NCI-H446 treated with DMSO at 0.1 percent for 48 hours (cell line): ENCODE data around the gene FANCI.

Experiments
- DNase-seq: peaks from one replicate; lab custom pipeline; 2025; lab: John Stamatoyannopoulos, UW

The FANCI gene

GRCh38 chr15:89333011-89333860 is 89.5 kb downstream of the FANCI start:
- DNase-seq = no peak

GRCh38 chr15:89333959-89334509 is 90.3 kb downstream of the FANCI start:
- DNase-seq = no peak

DNA sequence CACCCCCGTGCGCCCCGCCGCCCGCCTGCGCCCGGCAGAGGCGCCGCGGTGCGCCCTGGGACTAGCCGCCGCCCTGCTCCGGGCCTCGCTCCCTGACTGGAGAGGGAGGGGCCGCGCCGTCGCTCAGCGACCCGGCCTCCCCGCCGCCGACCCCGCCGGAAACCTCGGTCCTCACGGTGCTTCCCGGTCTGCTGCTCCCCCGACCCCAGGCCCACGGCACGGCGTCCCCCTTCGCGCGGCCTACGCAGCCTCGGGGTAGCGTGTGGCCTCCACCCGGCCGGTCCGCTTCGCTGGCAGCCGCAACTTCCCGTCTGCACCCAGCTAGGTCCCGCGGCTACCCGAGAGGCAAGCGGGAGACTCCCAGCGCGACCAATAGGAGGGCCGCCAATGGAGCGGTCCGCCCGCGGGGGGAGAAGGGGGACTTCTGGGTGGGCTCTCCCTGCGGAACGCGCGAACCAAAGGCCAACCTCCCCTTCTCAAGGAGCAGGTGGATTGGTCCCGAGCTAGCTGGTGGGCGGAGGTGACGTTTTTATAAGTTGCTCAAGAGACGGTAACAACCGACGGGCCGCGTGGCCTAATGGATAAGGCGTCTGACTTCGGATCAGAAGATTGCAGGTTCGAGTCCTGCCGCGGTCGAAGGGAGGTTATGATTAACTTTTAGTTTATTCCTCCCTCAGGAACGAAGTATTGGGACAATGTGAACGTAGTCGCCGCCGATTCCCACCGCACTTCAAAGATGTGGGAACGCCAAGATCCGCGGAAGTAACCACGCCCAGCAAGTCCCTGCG is 90.9 kb downstream of the FANCI start, which contains the start of gene POLG:
Gene POLG, minus strand, starts transcription at position 315 of the 788 bp plus-strand sequence. CDS start 1,070 bp downstream, outside the sequence.
- DNase-seq = peak; percentile 96

GRCh38 chr15:89335298-89336041 is 91.7 kb downstream of the FANCI start:
- DNase-seq = no peak

DNA sequence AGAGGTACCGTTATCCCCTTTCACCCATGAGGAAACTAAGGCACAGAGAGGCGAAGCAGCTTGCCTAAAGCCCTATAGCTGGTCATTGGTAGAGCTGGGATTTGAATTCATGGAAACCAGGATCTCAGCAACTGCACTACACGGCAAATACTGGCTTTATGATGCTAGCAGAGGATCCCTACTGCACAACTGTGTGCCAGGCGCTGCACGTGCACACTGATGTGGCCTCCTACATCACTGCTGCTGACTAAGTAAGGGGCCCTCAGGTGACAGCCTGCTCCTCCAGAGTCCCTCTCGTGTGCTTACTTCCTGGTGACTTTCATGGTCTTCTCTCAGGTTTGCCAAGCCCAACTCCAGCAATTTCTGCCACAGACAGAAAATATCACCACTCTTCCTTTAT is 94.3 kb downstream of the FANCI start:
- no peak for DNase-seq

DNA sequence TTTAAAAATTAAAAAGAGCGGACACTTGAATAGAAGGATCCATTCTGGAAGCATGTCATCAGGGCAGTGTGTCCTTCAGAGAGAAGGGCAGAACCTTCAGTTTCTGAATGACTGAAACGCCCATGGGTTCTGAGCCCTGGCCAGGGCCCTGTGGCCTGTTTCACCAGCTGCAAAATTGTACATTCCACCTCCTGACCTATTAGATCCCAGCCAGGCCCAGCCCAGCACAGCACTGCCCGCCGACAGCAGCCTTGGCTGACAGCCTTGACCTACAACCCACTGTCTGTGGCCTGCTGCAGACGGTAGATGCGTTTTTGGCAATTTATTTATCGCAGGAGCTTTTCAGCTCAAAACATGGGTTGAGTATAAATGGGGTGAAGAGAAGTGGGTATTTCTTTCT is 96.8 kb downstream of the FANCI start:
- no peak for DNase-seq

DNA sequence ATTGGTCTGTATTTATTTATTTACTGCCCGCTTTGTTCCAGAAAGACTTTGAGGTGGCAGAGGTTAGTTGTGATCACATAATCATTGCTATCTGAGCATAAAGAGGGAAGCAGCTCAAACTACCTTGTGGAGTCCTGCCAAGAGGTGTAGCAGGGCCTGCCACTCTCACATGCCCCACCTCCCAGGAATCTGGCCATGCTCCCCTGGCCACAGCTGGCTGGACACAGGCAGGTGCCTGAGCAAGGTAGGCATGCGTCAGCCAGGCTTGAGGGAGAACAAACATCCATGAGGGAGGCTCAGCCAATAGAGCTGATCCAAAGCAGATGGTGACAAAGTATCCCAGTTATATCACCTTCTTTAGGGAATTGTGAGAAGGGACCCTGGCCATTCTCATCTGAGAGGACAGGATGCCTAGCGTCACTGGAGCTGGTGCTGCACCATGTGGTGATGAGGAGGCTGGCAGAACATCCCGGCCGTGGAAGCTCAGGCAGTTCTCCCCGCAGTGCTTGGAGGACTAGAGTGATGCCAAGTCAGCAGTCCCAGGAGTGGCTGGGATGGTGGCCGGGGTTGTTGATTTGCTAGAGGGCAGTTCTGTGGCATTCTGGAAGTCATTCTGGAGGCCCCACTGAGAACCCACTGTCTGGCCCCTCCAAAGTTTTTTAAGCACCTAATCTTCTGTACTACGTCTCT is 97.7 kb downstream of the FANCI start:
- DNase-seq = no peak

DNA sequence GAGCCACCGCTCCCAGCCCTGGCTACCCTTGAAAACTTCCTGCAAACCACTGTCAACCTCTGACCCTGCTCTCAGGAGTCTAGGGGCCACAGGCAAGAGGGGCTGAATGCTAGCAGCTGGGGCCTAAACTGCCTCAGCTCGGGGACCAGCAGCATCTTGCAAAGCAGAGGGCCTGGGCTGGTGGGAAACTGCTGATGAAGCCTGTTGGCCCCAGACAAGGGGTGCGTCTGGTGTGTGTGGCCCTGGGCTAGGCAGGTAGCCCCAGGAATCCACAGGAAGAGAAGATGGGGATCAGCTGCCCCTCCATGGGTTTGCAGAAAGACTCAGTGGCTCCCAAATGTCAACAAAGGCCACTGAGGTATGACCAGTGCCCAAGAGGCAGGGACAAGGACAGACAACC is 99.1 kb downstream of the FANCI start:
- no peak for DNase-seq

DNA sequence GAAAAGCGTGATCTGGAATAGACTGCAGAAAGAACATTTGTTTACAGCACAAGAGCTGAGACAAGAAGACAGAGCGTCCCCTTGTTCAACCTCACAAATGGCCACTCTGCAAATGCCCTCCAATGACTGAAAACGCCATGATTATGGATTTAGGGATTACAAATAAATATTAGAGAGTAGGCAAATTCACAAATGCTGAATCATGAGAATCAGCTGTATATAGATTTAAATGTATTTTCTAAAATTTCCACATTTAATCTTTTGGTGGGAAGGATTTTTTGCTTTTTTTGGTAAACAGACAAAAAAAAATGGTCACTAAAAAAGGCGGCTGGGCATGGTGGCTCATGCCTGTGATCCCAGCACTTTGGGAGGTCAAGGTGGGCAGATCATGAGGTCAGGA is 101.5 kb downstream of the FANCI start:
- DNase-seq = no peak

GRCh38 chr15:89346516-89347231 is 102.9 kb downstream of the FANCI start:
- no peak for DNase-seq

DNA sequence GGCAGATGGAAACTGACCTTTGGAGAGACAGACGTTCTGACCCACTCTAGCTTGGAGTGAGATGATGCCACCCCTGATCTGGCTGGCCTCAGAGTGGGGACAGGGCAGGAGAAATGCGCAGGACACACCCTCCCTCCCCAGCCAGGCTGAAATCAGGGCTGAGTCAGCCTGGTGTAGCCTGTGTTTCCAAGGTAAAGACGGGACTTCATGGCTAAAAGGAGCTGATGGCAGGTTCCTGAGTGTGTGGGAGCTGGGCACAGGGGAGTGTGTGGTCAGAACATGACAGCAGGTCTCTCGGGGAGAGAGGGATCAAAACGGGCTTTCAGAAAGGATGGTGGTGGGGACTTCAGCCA is 105.4 kb downstream of the FANCI start:
- DNase-seq = no peak

GRCh38 chr15:89352476-89352875 is 108.7 kb downstream of the FANCI start:
- no peak for DNase-seq

DNA sequence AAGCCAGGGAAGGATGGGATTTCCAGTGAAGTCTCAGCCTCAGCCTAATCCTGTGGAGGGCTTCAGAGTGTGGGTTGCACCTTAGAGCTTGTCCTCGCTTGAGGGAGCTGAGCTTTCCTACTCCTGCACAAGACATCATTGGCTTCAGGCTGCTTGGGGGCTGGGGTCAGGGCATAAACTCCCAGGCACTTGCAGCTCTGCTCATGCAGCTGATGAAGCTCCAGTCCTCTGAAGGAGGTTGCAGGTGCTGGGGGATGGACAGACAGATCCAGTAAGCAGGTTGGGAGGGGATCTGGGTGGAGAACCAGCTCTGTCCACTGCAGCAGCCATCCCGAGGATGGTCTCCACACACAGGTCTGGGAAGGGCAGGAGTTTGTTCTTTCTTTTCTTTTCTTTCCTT is 110.2 kb downstream of the FANCI start:
- no peak for DNase-seq

DNA sequence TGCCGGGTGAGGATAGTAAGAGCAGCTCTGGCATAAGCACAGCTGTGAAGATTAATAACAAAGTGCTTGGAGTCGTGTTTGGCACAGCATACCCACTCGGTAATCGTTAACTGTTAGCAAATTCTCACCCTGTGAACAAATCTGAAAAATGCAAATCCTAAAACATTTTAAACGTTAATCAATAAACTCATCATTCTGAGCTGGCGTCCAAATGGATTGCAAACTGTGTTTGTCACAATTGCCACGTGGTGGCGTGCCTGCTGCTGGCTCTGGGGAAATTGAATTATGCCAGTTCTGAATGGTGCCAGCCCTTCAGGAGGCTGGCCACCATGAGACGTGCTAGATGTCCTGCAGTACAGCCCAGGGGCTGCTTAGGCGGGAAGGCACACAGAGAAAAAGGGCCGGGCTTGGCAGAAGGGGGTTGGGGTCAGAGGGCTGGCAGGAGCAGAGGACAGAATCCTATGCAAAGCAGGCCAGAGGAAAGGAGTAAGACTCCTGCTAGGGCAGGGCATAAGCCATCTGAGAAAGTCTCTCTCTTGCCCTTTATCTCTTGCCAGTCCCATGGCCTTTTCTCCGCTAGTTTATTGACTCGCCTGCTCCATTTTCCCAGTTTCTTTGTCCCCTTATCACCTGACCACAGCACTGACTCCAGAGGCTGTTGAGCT is 113.0 kb downstream of the FANCI start:
- DNase-seq = peak; percentile 31

DNA sequence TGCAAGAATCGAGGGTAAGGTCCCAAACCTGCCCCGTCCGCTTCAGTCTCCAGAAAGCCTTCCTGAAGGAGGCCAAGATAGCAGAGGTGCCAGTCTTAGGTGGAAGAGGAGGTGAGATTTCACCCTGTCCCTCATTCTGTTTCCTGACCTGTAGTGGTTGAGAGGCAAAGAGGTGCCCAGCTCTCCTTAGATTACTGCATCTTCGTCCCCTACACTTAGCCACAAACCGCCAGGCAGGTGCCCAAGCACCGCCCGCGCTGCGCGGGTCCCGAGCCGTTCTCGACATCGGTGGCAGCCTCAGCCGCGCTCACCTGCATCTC is 114.6 kb downstream of the FANCI start:
- no peak for DNase-seq

- peak; percentile 48 for DNase-seq
Observed at GRCh38 chr15:89358755-89359439, 115.1 kb downstream of the FANCI start.

DNA sequence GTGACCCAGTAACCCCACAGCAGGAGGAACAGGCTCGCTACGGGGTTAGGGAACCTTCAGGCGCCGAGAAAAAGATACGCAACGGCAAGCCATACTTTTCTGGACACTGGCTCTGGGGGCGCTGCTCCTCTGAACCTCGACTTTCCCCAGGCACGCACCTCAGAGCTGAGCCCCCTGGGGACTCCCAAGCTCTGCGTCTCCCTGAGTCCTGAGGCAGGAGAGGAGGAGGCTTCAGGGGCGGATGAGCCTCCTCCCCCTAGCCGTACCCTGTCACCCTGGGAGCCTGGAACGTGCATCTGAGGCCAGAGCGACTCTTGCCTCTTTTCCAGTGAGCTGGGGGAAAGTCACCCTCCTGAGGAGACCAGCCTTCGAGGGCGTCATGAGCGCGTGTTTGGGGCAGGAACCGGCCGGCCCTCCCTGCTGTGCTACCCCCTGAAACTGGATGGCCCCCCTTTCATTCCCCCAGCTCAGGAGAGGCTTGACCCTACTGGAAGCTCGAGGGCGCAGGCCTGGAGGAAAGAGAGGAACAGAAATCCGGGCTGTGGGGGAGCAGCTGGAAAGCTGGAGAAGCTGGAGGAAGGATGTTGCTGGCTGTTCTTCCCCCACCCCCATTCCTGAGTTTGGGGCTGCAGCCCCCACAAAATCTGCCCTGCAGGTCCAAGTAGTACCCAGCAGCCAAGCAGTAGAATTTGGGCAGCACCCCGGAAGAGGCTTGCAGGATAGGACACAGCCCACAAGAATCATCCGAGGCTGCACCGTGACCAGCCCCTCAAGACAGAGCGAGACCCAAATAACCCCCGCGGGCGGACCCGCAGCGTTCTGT is 115.9 kb downstream of the FANCI start:
- DNase-seq = no peak

- DNase-seq = no peak
Observed at GRCh38 chr15:89360294-89360971, 116.7 kb downstream of the FANCI start.
